ENCODE results near the gene AACS. TPM values are rescaled to one million over a fixed set of nuclear protein-coding genes. Genes with fewer than 3 reads are reported as not detected.
"Not testable (repeated sequence)": the region's sequence is repeated elsewhere in the genome, so short reads cannot be mapped to it uniquely, and the experiment has no call there.

Gene AACS
- total RNA-seq, 1 experiment from 2014 or later, result 46.8 TPM

- no peak overlapping the region for H3K4me2 ChIP-seq
- CTCF ChIA-PET, result no interaction called here
- no peak for DNase-seq
- no peaks in the 10 kb centered on the region for H3K79me2 ChIP-seq (ENCODE audit: low read depth)
- H3K36me3 ChIP-seq (ENCODE audit: low read depth), result no peaks in the 10 kb centered on the region
- H3K4me3 ChIP-seq, result no peak overlapping the region
- H3K9me3 ChIP-seq (ENCODE audit: insufficient read depth, low read depth), result no peaks in the 10 kb centered on the region
- no peaks in the 10 kb centered on the region for H3K4me1 ChIP-seq (replicated peaks; ENCODE audit: insufficient read depth)
- H4K20me1 ChIP-seq (ENCODE audit: insufficient read depth), result no peaks in the 10 kb centered on the region
- H3K9me2 ChIP-seq (ENCODE audit: insufficient read depth), result no peaks in the 10 kb centered on the region
- no peak overlapping the region for H3K27ac ChIP-seq
- no TSS peak for BruUV-seq (replicated peaks)
- intact Hi-C loops (cut with micrococcal nuclease; ENCODE audit: unreplicated experiment), result no loop called here
- no peaks in the 10 kb centered on the region for H3K27me3 ChIP-seq (ENCODE audit: insufficient read depth, low read depth)
- no peaks in the 10 kb centered on the region for H3F3A ChIP-seq (ENCODE audit: insufficient read depth, low read depth)
- POLR2A ChIA-PET (ENCODE audit: unreplicated experiment), result no interaction called here
- no peak overlapping the region for H2AFZ ChIP-seq
- no peak for TF ChIP-seq EZH2 (IDR thresholded peaks at IDR 0.05; ENCODE audit: low read depth)
- TF ChIP-seq, protein P1, sequence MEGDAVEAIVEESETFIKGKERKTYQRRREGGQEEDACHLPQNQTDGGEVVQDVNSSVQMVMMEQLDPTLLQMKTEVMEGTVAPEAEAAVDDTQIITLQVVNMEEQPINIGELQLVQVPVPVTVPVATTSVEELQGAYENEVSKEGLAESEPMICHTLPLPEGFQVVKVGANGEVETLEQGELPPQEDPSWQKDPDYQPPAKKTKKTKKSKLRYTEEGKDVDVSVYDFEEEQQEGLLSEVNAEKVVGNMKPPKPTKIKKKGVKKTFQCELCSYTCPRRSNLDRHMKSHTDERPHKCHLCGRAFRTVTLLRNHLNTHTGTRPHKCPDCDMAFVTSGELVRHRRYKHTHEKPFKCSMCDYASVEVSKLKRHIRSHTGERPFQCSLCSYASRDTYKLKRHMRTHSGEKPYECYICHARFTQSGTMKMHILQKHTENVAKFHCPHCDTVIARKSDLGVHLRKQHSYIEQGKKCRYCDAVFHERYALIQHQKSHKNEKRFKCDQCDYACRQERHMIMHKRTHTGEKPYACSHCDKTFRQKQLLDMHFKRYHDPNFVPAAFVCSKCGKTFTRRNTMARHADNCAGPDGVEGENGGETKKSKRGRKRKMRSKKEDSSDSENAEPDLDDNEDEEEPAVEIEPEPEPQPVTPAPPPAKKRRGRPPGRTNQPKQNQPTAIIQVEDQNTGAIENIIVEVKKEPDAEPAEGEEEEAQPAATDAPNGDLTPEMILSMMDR (conservative IDR thresholded peaks at IDR 0.05), result no peak
Observed at GRCh38 chr12:125110641-125111360, 45.6 kb downstream of the AACS start.

- intact Hi-C loops (cut with micrococcal nuclease; ENCODE audit: unreplicated experiment), result no loop called here
- no peaks in the 10 kb centered on the region for H3K4me1 ChIP-seq (replicated peaks; ENCODE audit: insufficient read depth)
- H3K4me2 ChIP-seq, result no peak overlapping the region
- H3K79me2 ChIP-seq (ENCODE audit: low read depth), result no peaks in the 10 kb centered on the region
- no peaks in the 10 kb centered on the region for H3K9me2 ChIP-seq (ENCODE audit: insufficient read depth)
- CTCF ChIA-PET, result no interaction called here
- no peak overlapping the region for H3K4me3 ChIP-seq
- H4K20me1 ChIP-seq (ENCODE audit: insufficient read depth), result no peaks in the 10 kb centered on the region
- TF ChIP-seq, protein P1 (conservative IDR thresholded peaks at IDR 0.05), result no peak
- TF ChIP-seq EZH2 (IDR thresholded peaks at IDR 0.05; ENCODE audit: low read depth), result no peak
- no peaks in the 10 kb centered on the region for H3K36me3 ChIP-seq (ENCODE audit: low read depth)
- no peaks in the 10 kb centered on the region for H3K27me3 ChIP-seq (ENCODE audit: insufficient read depth, low read depth)
- no peak for DNase-seq
- POLR2A ChIA-PET (ENCODE audit: unreplicated experiment), result no interaction called here
- H3K9me3 ChIP-seq (ENCODE audit: insufficient read depth, low read depth), result no peaks in the 10 kb centered on the region
- BruUV-seq (replicated peaks), result no TSS peak
- no peaks in the 10 kb centered on the region for H3F3A ChIP-seq (ENCODE audit: insufficient read depth, low read depth)
- H3K27ac ChIP-seq, result no peak overlapping the region
- H2AFZ ChIP-seq, result no peak overlapping the region
Observed at GRCh38 chr12:125111403-125111802, 46.2 kb downstream of the AACS start.

GRCh38 chr12:125112614-125113013 lies 47.4 kb downstream of the AACS start:
- intact Hi-C loops (cut with micrococcal nuclease; ENCODE audit: unreplicated experiment); CTCF ChIA-PET: not testable (repeated sequence)

DNA sequence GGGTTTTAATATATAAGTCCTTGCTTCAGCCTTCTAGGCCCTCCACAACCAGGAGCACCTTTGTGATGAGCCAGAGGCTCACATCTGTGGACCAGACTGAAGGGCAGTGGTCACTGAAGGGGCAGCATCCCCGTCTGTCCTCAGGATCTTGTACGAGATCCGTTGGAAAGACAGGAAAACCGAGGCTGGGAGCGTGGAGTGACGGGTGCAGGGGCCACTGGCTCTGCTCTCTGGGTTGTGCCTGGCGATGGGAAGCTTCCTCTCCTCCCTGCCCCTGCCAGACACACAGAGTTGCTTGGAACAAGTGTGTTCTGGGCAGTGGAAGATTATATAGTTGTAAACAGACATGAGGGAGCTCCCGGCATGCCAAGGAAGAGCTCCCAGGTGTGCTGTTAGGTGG lies 48.0 kb downstream of the AACS start:
- H3K79me2 ChIP-seq (ENCODE audit: low read depth), result no peaks in the 10 kb centered on the region
- no peak for TF ChIP-seq EZH2 (IDR thresholded peaks at IDR 0.05; ENCODE audit: low read depth)
- TF ChIP-seq, protein P1 (conservative IDR thresholded peaks at IDR 0.05), result no peak
- no peak for DNase-seq
- no peak overlapping the region for H3K4me2 ChIP-seq
- no TSS peak for BruUV-seq (replicated peaks)
- no peak overlapping the region for H3K27ac ChIP-seq
- H3K27me3 ChIP-seq (ENCODE audit: insufficient read depth, low read depth), result no peaks in the 10 kb centered on the region
- ChIA-PET POLR2A (ENCODE audit: unreplicated experiment) (no interaction called here), CTCF (no interaction called here)
- no peaks in the 10 kb centered on the region for H3K9me2 ChIP-seq (ENCODE audit: insufficient read depth)
- no peaks in the 10 kb centered on the region for H3K9me3 ChIP-seq (ENCODE audit: insufficient read depth, low read depth)
- H4K20me1 ChIP-seq (ENCODE audit: insufficient read depth), result no peaks in the 10 kb centered on the region
- H3K4me3 ChIP-seq, result no peak overlapping the region
- H3K36me3 ChIP-seq (ENCODE audit: low read depth), result no peaks in the 10 kb centered on the region
- H3K4me1 ChIP-seq (replicated peaks; ENCODE audit: insufficient read depth), result no peaks in the 10 kb centered on the region
- no peak overlapping the region for H2AFZ ChIP-seq
- H3F3A ChIP-seq (ENCODE audit: insufficient read depth, low read depth), result no peaks in the 10 kb centered on the region
- intact Hi-C loops (cut with micrococcal nuclease; ENCODE audit: unreplicated experiment), result no loop called here

More at GRCh38 chr12:125112614-125113013, 47.4 kb downstream of the AACS start:
- POLR2A ChIA-PET (ENCODE audit: unreplicated experiment); H3K9me2 ChIP-seq (ENCODE audit: insufficient read depth); H3K27me3 ChIP-seq (ENCODE audit: insufficient read depth, low read depth); H2AFZ ChIP-seq; H3K4me1 ChIP-seq (replicated peaks; ENCODE audit: insufficient read depth); H3K27ac ChIP-seq; H3K4me3 ChIP-seq; H3K4me2 ChIP-seq; H3K36me3 ChIP-seq (ENCODE audit: low read depth); H3K9me3 ChIP-seq (ENCODE audit: insufficient read depth, low read depth); DNase-seq; H3F3A ChIP-seq (ENCODE audit: insufficient read depth, low read depth); H3K79me2 ChIP-seq (ENCODE audit: low read depth); H4K20me1 ChIP-seq (ENCODE audit: insufficient read depth); BruUV-seq (replicated peaks): not testable (repeated sequence)
